Colonic mucosa (tissue), 4 donors: ENCODE measurements around the gene WDFY4. TPM values are rescaled to one million over a fixed set of nuclear protein-coding genes. Genes with fewer than 3 reads are reported as not detected.
A peak's percentile ranks its signal among the peaks of the same experiment; 100 is the strongest.

ENCODE experiments used
- DNase-seq: peaks from one replicate; pipeline ENCODE4 v3.0.0-alpha.2; 2020
- H3K27ac ChIP-seq: fragments of 200-600 bp; one replicate; pipeline ENCODE4 v1.8.0; 2021
- H3K27me3 ChIP-seq: fragments of 200-600 bp; one replicate; pipeline ENCODE4 v1.8.0; 2021
- H3K36me3 ChIP-seq: fragments of 200-600 bp; one replicate; pipeline ENCODE4 v1.8.0; 2021
- H3K4me1 ChIP-seq: fragments of 200-600 bp; one replicate; pipeline ENCODE4 v1.8.0; 2021; ENCODE audit warnings: mild to moderate bottlenecking
- H3K4me3 ChIP-seq: fragments of 200-600 bp; one replicate; pipeline ENCODE4 v1.8.0; 2021
- H3K9ac ChIP-seq, 2 donors: one replicate each; pipeline ENCODE4 v1.7.0; 2013; ENCODE audit warnings: control low read depth in 2 of 2, low read depth in 2 of 2, low read length in 2 of 2
- H3K9me3 ChIP-seq: fragments of 200-600 bp; one replicate; pipeline ENCODE4 v1.8.0; 2021
- intact Hi-C: fragments of 100-400 bp; cut with DNase I; formaldehyde crosslinking; loops from one replicate; pipeline ENCODE4 v1.14.1; 2022
- total RNA-seq, 2 donors: library from RNA; stranded (reverse); fragmentation: NEBNext Ultra II Directional in 1 of 2; extraction: Animal tissue kit (Norgen Biotek cat#: 25700) in 1 of 2; gene quantifications; one replicate each; pipeline ENCODE4 v1.2.1, GENCODE V29; 2021
- TF ChIP-seq, protein P1 (sequence below): fragments of 200-600 bp; IDR thresholded peaks from one replicate; pipeline ENCODE4 v1.8.0; 2022; ENCODE audit warnings: antibody characterized with exemption, mild to moderate bottlenecking
- donor health status: healthy.
- donor health status: DM: no; HTN: no; CAD: no.
- donor health status: DM: no; HTN: no; CAD: no.

Gene WDFY4
- total RNA-seq, 2 donors from 2014 or later, result 1.5 to 1.6 TPM

DNA sequence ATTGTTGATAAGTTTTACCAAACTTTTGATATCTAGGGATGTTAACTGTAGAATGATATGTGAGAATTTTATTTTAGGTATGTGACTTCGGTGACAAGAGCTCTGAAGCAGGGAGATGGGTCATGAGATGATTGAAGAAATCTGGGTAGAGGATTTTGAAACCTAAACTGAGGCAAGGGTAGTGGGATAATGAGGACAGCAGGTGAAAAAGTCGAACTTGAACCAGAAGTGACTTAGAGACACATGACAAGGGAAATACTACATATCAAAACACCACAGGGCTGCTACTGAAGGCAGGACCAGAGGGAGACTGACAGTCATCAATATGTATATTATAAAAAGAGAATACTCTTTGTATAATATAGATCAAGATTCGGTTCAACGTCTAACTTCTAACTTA, 113.2 kb downstream of the WDFY4 start:
- H3K4me3 ChIP-seq, result no peak overlapping the region
- intact Hi-C loops, result no loop called here
- H3K4me1 ChIP-seq, result no peaks in the 10 kb centered on the region
- TF ChIP-seq, protein P1, sequence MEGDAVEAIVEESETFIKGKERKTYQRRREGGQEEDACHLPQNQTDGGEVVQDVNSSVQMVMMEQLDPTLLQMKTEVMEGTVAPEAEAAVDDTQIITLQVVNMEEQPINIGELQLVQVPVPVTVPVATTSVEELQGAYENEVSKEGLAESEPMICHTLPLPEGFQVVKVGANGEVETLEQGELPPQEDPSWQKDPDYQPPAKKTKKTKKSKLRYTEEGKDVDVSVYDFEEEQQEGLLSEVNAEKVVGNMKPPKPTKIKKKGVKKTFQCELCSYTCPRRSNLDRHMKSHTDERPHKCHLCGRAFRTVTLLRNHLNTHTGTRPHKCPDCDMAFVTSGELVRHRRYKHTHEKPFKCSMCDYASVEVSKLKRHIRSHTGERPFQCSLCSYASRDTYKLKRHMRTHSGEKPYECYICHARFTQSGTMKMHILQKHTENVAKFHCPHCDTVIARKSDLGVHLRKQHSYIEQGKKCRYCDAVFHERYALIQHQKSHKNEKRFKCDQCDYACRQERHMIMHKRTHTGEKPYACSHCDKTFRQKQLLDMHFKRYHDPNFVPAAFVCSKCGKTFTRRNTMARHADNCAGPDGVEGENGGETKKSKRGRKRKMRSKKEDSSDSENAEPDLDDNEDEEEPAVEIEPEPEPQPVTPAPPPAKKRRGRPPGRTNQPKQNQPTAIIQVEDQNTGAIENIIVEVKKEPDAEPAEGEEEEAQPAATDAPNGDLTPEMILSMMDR, result no peak
- H3K9me3 ChIP-seq, result no peaks in the 10 kb centered on the region
- H3K9ac ChIP-seq, result no peak overlapping the region
- H3K27me3 ChIP-seq, result no peaks in the 10 kb centered on the region
- no peak overlapping the region for H3K27ac ChIP-seq
- DNase-seq, result no peak
- H3K36me3 ChIP-seq, result no peaks in the 10 kb centered on the region

DNA sequence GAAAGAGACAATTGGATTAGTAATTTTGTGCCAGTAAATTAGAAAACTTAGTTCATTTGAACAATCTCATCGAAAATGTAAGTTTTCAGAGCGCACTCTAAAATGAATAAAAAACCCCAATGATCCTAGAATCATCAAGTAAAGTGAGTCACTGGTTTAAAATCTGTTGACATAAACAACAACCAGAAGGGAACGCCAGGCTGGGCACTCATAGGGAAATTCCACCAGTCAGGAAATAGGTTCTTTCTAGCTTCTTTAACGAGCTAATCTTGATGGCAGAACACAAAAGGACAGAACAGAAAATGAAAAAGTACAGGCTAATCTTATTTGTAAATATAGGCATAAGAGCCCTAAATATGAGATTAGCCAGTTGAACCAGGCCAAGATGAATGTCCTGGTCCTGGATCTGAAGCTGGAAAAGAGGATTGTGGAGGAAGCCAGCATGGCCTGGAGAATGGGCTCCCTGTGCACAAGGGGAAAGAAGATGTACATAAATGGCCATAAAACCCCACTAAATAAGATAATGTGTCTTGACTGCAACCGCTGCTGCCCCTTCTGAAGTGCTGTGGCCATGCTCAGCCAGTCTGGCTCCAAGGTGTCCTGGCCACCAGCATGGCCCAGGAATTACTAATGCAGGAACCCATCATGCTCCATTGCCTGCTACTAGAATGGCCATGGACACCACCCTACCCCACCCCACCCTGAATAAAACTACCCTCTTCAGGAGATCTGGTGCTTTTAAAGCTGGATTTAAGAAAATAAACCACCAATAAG, 114.0 kb downstream of the WDFY4 start:
- intact Hi-C loops, result no loop called here
- no peak for DNase-seq
- Histone ChIP-seq H3K27ac (no peak overlapping the region), H3K9ac (no peak overlapping the region), H3K27me3 (no peaks in the 10 kb centered on the region), H3K4me3 (no peak overlapping the region), H3K9me3 (no peaks in the 10 kb centered on the region), H3K36me3 (no peaks in the 10 kb centered on the region), H3K4me1 (no peaks in the 10 kb centered on the region)
- TF ChIP-seq, protein P1, result no peak

DNA sequence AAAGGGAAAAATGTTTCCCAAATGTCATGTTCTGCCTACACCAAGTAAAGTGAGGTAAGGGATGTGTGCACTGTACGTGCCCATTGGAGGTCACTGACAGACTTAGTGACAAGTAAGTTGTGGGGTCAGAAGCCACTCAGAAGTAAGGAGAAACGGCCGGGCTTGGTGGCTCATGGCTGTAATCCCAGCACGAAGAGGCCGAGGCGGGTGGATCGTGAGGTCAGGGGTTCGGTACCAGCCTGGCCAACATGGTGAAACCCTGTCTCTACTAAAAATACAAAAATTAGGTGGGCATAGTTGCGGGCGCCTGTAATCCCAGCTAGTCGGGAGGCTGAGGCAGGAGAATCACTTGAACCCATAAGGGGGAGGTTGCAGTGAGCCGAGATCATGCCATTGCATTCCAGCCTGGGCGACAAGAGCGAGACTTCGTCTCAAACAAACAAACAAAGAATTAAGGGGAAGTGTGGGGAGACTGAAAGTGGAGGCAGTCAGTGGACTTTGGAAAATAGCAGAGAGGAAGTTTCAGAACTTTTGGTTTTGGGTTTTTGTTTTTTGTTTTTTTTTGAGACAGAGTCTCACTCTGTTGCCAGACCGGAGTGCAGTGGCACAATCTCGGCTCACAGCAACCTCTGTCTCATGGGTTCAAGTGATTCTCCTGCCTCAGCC, 114.8 kb downstream of the WDFY4 start:
- Histone ChIP-seq H3K27me3 (no peaks in the 10 kb centered on the region), H3K27ac (peak overlapping the region; percentile 36)
- no peak for DNase-seq

DNA sequence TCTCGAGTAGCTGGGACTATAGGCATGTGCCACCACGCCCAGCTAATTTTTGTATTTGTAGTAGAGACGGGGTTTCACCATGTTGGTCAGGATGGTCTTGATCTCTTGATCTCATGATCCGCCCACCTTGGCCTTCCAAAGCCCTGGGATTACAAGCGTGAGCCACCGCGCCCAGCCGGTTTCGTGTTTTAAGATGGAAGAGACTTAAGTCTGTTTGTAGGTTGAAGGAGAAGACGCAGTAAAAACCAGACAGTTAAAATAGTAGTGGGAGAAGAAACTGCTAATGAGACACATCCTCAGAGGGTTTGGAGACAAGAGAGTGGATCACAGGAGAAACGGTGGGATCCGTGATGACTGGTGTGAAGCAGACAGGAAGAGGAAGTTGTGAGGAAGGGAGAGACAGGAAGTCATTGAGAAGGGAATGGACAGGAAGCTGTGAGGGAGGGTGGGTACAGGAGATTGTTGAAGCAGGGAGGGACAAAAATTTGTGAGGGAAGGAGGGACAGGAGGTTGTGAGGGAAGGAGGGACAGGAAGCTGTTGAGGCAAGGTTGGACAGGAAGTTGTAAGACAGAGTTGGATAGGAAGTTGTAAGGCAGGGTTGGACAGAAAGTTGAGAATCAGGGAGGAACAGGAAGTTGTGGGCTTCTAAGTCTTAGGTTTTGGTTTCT, 115.5 kb downstream of the WDFY4 start:
- DNase-seq, result no peak
- Histone ChIP-seq H3K9me3 (no peaks in the 10 kb centered on the region), H3K27ac (peak overlapping the region; percentile 36), H3K36me3 (no peaks in the 10 kb centered on the region), H3K4me3 (no peak overlapping the region), H3K27me3 (no peaks in the 10 kb centered on the region), H3K4me1 (no peaks in the 10 kb centered on the region), H3K9ac (no peak overlapping the region)
- intact Hi-C loops, result no loop called here
- TF ChIP-seq, protein P1, result no peak

More for the DNA sequence above, 114.8 kb downstream of the WDFY4 start:
- Histone ChIP-seq H3K36me3 (no peaks in the 10 kb centered on the region), H3K9me3 (no peaks in the 10 kb centered on the region), H3K9ac (no peak overlapping the region), H3K4me1 (no peaks in the 10 kb centered on the region), H3K4me3 (no peak overlapping the region)
- intact Hi-C loops, result no loop called here
- TF ChIP-seq, protein P1, result no peak

DNA sequence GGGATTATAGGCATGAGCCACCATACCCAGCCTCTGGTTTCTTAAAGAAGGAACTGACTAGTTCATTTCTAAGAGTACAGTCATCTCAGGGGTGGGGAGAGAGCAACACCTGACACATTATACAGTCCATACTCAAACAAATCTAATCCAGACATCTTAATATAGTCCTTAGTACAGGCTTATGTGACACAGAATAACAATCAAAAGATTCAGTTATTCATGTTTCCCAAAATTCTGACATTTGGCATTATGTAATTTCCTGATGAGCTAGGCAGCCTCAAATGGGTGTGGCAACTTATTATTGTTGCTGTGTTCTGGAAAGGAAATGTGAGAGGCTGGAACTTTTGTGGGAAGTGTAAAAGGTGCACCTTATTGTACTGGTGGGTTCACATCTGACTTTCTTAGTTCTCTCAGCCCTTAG, 116.3 kb downstream of the WDFY4 start:
- no peaks in the 10 kb centered on the region for H3K27me3 ChIP-seq
- H3K9me3 ChIP-seq, result no peaks in the 10 kb centered on the region
- H3K4me3 ChIP-seq, result no peak overlapping the region
- H3K36me3 ChIP-seq, result no peaks in the 10 kb centered on the region
- peak overlapping the region; percentile 15 for H3K27ac ChIP-seq
- H3K4me1 ChIP-seq, result no peaks in the 10 kb centered on the region
- no peak for DNase-seq
- TF ChIP-seq, protein P1, result no peak
- intact Hi-C loops, result no loop called here
- H3K9ac ChIP-seq, result no peak overlapping the region
